IPS-NIHi7 (cell line): ENCODE measurements around the gene EPS8L3.

Experiments used
- DNase-seq: peaks from one replicate; pipeline ENCODE4 v3.0.0; 2012; ENCODE audit warnings: mixed read lengths; ENCODE audit errors: extremely low spot score

The EPS8L3 gene

GRCh38 chr1:109793486-109794318 is 30.0 kb upstream of the EPS8L3 start:
- DNase-seq = peak; percentile 38

GRCh38 chr1:109793089-109793485 is 29.4 kb upstream of the EPS8L3 start:
- no peak for DNase-seq

GRCh38 chr1:109792056-109792831 is 28.5 kb upstream of the EPS8L3 start:
- peak; percentile 79 for DNase-seq

- no peak for DNase-seq
Measured at GRCh38 chr1:109791495-109792043, 27.8 kb upstream of the EPS8L3 start.

GRCh38 chr1:109790735-109791494 is 27.2 kb upstream of the EPS8L3 start:
- DNase-seq = peak; percentile 75

GRCh38 chr1:109790329-109790728 is 26.6 kb upstream of the EPS8L3 start:
- DNase-seq = no peak

- no peak for DNase-seq
Measured at GRCh38 chr1:109789551-109790180, 25.9 kb upstream of the EPS8L3 start.

- peak; percentile 75 for DNase-seq
Measured at GRCh38 chr1:109788695-109789521, 25.2 kb upstream of the EPS8L3 start.

- DNase-seq = no peak
Measured at GRCh38 chr1:109787845-109788601, 24.3 kb upstream of the EPS8L3 start.

- no peak for DNase-seq
Measured at GRCh38 chr1:109787211-109787844, 23.6 kb upstream of the EPS8L3 start.

GRCh38 chr1:109786531-109787021 is 22.9 kb upstream of the EPS8L3 start:
- no peak for DNase-seq

- no peak for DNase-seq
Measured at GRCh38 chr1:109786112-109786480, 22.4 kb upstream of the EPS8L3 start.

GRCh38 chr1:109785446-109786111 is 21.9 kb upstream of the EPS8L3 start:
- no peak for DNase-seq

GRCh38 chr1:109784551-109785252 is 21.0 kb upstream of the EPS8L3 start:
- DNase-seq = no peak

GRCh38 chr1:109783436-109783835 is 19.7 kb upstream of the EPS8L3 start:
- no peak for DNase-seq

- DNase-seq = no peak
Measured at GRCh38 chr1:109782927-109783326, 19.2 kb upstream of the EPS8L3 start.

GRCh38 chr1:109782514-109782913 is 18.8 kb upstream of the EPS8L3 start:
- DNase-seq = no peak

- no peak for DNase-seq
Measured at GRCh38 chr1:109781806-109782205, 18.1 kb upstream of the EPS8L3 start.
